Hindlimb muscle (tissue), 1 donor: Measurements from ENCODE around the gene GTF2A1. TPM values are rescaled to one million over a fixed set of nuclear protein-coding genes. Genes with fewer than 3 reads are reported as not detected.
"Not testable (repeated sequence)": the region's sequence is repeated elsewhere in the genome, so short reads cannot be mapped to it uniquely, and the experiment has no call there.

Experiments
- DNase-seq: peaks from one replicate; pipeline ENCODE4 v3.0.0-alpha.2; 2013
- polyA plus RNA-seq: library from polyadenylated mRNA; unstranded; fragments of 120-200 nt; gene quantifications from one replicate; pipeline ENCODE4 v1.2.1, GENCODE V29; 2013; ENCODE audit not compliant: insufficient read length

The GTF2A1 gene
- polyA plus RNA-seq: 19.8 TPM

- peak; percentile 98 for DNase-seq
Observed at GRCh38 chr14:81220830-81221578, at the start of gene GTF2A1. GTF2A1 (minus strand) TSS chr14:81220959; CDS start chr14:81220518, 441 bp downstream.

GRCh38 chr14:81269979-81270375, 49.2 kb upstream of the GTF2A1 start:
- DNase-seq: no peak

- DNase-seq: peak; percentile 50
Observed at GRCh38 chr14:81269100-81269978, 48.6 kb upstream of the GTF2A1 start.

GRCh38 chr14:81268016-81268416, 47.3 kb upstream of the GTF2A1 start:
- no peak for DNase-seq

GRCh38 chr14:81265636-81266169, 44.9 kb upstream of the GTF2A1 start:
- no peak for DNase-seq

- no peak for DNase-seq
Observed at GRCh38 chr14:81264671-81265070, 43.9 kb upstream of the GTF2A1 start.

GRCh38 chr14:81263777-81264410, 43.1 kb upstream of the GTF2A1 start:
- DNase-seq: no peak

GRCh38 chr14:81261176-81261575, 40.4 kb upstream of the GTF2A1 start:
- peak; percentile 15 for DNase-seq

- DNase-seq: no peak
Observed at GRCh38 chr14:81260732-81261131, 40.0 kb upstream of the GTF2A1 start.

- no peak for DNase-seq
Observed at GRCh38 chr14:81256289-81256960, 35.7 kb upstream of the GTF2A1 start.

GRCh38 chr14:81252278-81252677, 31.5 kb upstream of the GTF2A1 start:
- no peak for DNase-seq

GRCh38 chr14:81247271-81247766, 26.6 kb upstream of the GTF2A1 start:
- no peak for DNase-seq

- DNase-seq: no peak
Observed at GRCh38 chr14:81246461-81247270, 25.9 kb upstream of the GTF2A1 start.

GRCh38 chr14:81245771-81246170, 25.0 kb upstream of the GTF2A1 start:
- no peak for DNase-seq

GRCh38 chr14:81244431-81244830, 23.7 kb upstream of the GTF2A1 start:
- not testable (repeated sequence) for DNase-seq

- DNase-seq: no peak
Observed at GRCh38 chr14:81243499-81243898, 22.7 kb upstream of the GTF2A1 start.

GRCh38 chr14:81236849-81237248, 16.1 kb upstream of the GTF2A1 start:
- DNase-seq: not testable (repeated sequence)

- no peak for DNase-seq
Observed at GRCh38 chr14:81236138-81236537, 15.4 kb upstream of the GTF2A1 start.

- no peak for DNase-seq
Observed at GRCh38 chr14:81235096-81235495, 14.3 kb upstream of the GTF2A1 start.

GRCh38 chr14:81234278-81234677, 13.5 kb upstream of the GTF2A1 start:
- DNase-seq: no peak

- DNase-seq: no peak
Observed at GRCh38 chr14:81233615-81234014, 12.9 kb upstream of the GTF2A1 start.
